H1 (cell line): Measurements from ENCODE around the gene MBD4. TPM values are rescaled to one million over a fixed set of nuclear protein-coding genes. Genes with fewer than 3 reads are reported as not detected.
A peak's percentile ranks its signal among the peaks of the same experiment; 100 is the strongest.

Experiments
- BRCA1 ChIP-seq: IDR thresholded peaks from 2 replicates; pipeline ENCODE4 v1.6.1; 2012; ENCODE audit warnings: low read depth, low read length, improper control_type of control experiment
- CHD7 ChIP-seq: fragments of 300-600 bp; sonication (generic); IDR thresholded peaks from 2 replicates; pipeline ENCODE4 v1.7.1; 2012; ENCODE audit warnings: low read length, moderate library complexity, mild to moderate bottlenecking, inconsistent platforms; ENCODE audit not compliant: insufficient replicate concordance
- E2F6 ChIP-seq: IDR thresholded peaks from 2 replicates; pipeline ENCODE4 v1.6.1; 2012; ENCODE audit warnings: inconsistent platforms
- HDAC2 ChIP-seq, 2 experiments: fragments of 300-600 bp in 1 of 2; sonication (generic) in 1 of 2; IDR thresholded peaks; 2 replicates each; pipeline ENCODE4 v1.6.1; 2011 to 2012; ENCODE audit warnings: low read depth in 2 of 2, low read length in 2 of 2, mild to moderate bottlenecking in 2 of 2, moderate library complexity in 2 of 2, borderline replicate concordance in 1 of 2, inconsistent platforms in 1 of 2
- RNF2 ChIP-seq: fragments of 200-900, 300-1000 bp; sonication (generic); IDR thresholded peaks from 2 replicates; pipeline ENCODE4 v1.7.1; 2016; ENCODE audit warnings: borderline replicate concordance, low read depth, mild to moderate bottlenecking, antibody characterized with exemption, low read length; ENCODE audit not compliant: poor library complexity, severe bottlenecking; ENCODE audit errors: missing control alignments
- SIN3A ChIP-seq, 2 experiments: IDR thresholded peaks in 1 of 2; conservative IDR thresholded peaks in 1 of 2; 2 replicates each; pipeline ENCODE4 v1.6.1; 2011 to 2012; ENCODE audit warnings: low read length in 2 of 2, improper control_type of control experiment in 1 of 2, low read depth in 1 of 2, mild to moderate bottlenecking in 1 of 2
- SIX5 ChIP-seq: IDR thresholded peaks from 2 replicates; pipeline ENCODE4 v1.6.1; 2011; ENCODE audit warnings: mild to moderate bottlenecking, low read depth, low read length
- TBP ChIP-seq: IDR thresholded peaks from 2 replicates; pipeline ENCODE4 v1.6.1; 2011; ENCODE audit warnings: low read depth, low read length, improper control_type of control experiment
- polyA plus RNA-seq, 7 experiments: library from polyadenylated mRNA; depleted of rRNA in 3 of 7; stranded (reverse) in 5 of 7; unstranded in 2 of 7; fragments of >200 nt in 5 of 7; fragments of 200-250 nt in 2 of 7; gene quantifications; 1 replicate in 5 of 7; 2 replicates in 1 of 7; 4 replicates in 1 of 7; pipeline versions ENCODE4 v1.2.1 to v1.2.3, GENCODE V29; 2011 to 2013; ENCODE audit warnings: missing spikeins in 2 of 7, mixed read lengths in 2 of 7
- total RNA-seq: library from RNA; stranded (reverse); fragmentation: NEBNext Ultra II Directional; extraction: Animal tissue kit (Norgen Biotek cat#: 25700); gene quantifications from 2 replicates; pipeline ENCODE4 v1.2.1, GENCODE V29; 2021

Gene MBD4
- total and polyA plus RNA-seq, 2 of the 8 experiments (the other 6 are each of a cell fraction or from before 2014, with no cell fraction given), result 11.2 to 35.8 TPM

GRCh38 chr3:129439817-129440617, at the start of gene MBD4, which contains the start of gene IFT122 (continued):
- TF ChIP-seq CHD7, result no peak
- TF ChIP-seq SIX5, result no peak
- no peak for TF ChIP-seq RNF2
- TF ChIP-seq SIN3A (conservative IDR thresholded peaks at IDR 0.05 in 1 of 2, IDR thresholded peaks at IDR 0.05 in 1 of 2; ENCODE audit: low read depth in 1 of 2, low read length in 2 of 2), result peak; percentile 55 to 70; a peak in 1 of 4 replicates
- TF ChIP-seq TBP, result peak; percentile 51; the same call in 1 of the 2 replicates
- TF ChIP-seq HDAC2 (IDR thresholded peaks at IDR 0.05; ENCODE audit: borderline replicate concordance in 1 of 2, low read depth in 2 of 2, low read length in 2 of 2), result peak in 1 of 2 experiments; percentile 75; a peak in 2 of 4 replicates
- no peak for TF ChIP-seq BRCA1
- peak; percentile 46; the same call in 1 of the 2 replicates for TF ChIP-seq E2F6
